HEK293 (cell line): ENCODE measurements around the gene RRP12.
A peak's percentile ranks its signal among the peaks of the same experiment; 100 is the strongest.

Experiments used
- BCL11A ChIP-seq: fragments of 450-650 bp; formaldehyde crosslinking; IDR thresholded peaks from 2 replicates; pipeline ENCODE4 v1.5.1; 2016; ENCODE audit warnings: low read depth, missing biosample characterization, missing genetic modification characterization
- BCL11B ChIP-seq: fragments of 450-650 bp; formaldehyde crosslinking; IDR thresholded peaks from 2 replicates; pipeline ENCODE4 v1.5.1; 2016; ENCODE audit warnings: low read depth, missing biosample characterization, missing genetic modification characterization
- PBX3 ChIP-seq: sonication (generic); formaldehyde crosslinking; IDR thresholded peaks from 2 replicates; pipeline ENCODE4 v1.8.1; 2022; ENCODE audit warnings: mild to moderate bottlenecking, moderate library complexity, missing genetic modification reagents
- PRDM6 ChIP-seq: fragments of 450-650 bp; formaldehyde crosslinking; IDR thresholded peaks from 2 replicates; pipeline ENCODE4 v1.5.1; 2017; ENCODE audit warnings: missing biosample characterization, missing genetic modification characterization
- RBAK ChIP-seq: fragments of 450-650 bp; formaldehyde crosslinking; IDR thresholded peaks from 2 replicates; pipeline ENCODE4 v1.5.1; 2016; ENCODE audit warnings: missing biosample characterization, missing genetic modification characterization
- REST ChIP-seq: fragments of 450-650 bp; formaldehyde crosslinking; IDR thresholded peaks from 2 replicates; pipeline ENCODE4 v1.5.1; 2016; ENCODE audit warnings: missing biosample characterization, missing genetic modification characterization
- SALL2 ChIP-seq: fragments of 450-650 bp; formaldehyde crosslinking; IDR thresholded peaks from 2 replicates; pipeline ENCODE4 v1.5.0; 2017; ENCODE audit warnings: missing biosample characterization, mild to moderate bottlenecking, missing genetic modification characterization, borderline replicate concordance
- ZBTB1 ChIP-seq: fragments of 450-650 bp; formaldehyde crosslinking; IDR thresholded peaks from 2 replicates; pipeline ENCODE4 v1.5.1; 2016; ENCODE audit warnings: missing biosample characterization, missing genetic modification characterization
- ZBTB6 ChIP-seq: fragments of 450-650 bp; formaldehyde crosslinking; IDR thresholded peaks from 2 replicates; pipeline ENCODE4 v1.5.1; 2017; ENCODE audit warnings: missing biosample characterization, missing genetic modification characterization
- ZIC2 ChIP-seq: fragments of 450-650 bp; formaldehyde crosslinking; IDR thresholded peaks from 2 replicates; pipeline ENCODE4 v1.5.1; 2016; ENCODE audit warnings: missing biosample characterization, missing genetic modification characterization
- ZNF138 ChIP-seq: fragments of 450-650 bp; formaldehyde crosslinking; IDR thresholded peaks from 2 replicates; pipeline ENCODE4 v1.5.1; 2016; ENCODE audit warnings: missing biosample characterization, missing genetic modification characterization, borderline replicate concordance
- ZNF174 ChIP-seq: fragments of 450-650 bp; formaldehyde crosslinking; IDR thresholded peaks from 2 replicates; pipeline ENCODE4 v1.5.0; 2017; ENCODE audit warnings: missing biosample characterization, mild to moderate bottlenecking, missing genetic modification characterization
- ZNF19 ChIP-seq: fragments of 450-650 bp; formaldehyde crosslinking; IDR thresholded peaks from 2 replicates; pipeline ENCODE4; 2016; ENCODE audit warnings: missing biosample characterization, missing genetic modification characterization, low read depth
- ZNF214 ChIP-seq: fragments of 450-650 bp; formaldehyde crosslinking; IDR thresholded peaks from 2 replicates; pipeline ENCODE4 v1.5.1; 2017; ENCODE audit warnings: missing biosample characterization, mild to moderate bottlenecking, missing genetic modification characterization, borderline replicate concordance
- ZNF221 ChIP-seq: fragments of 450-650 bp; formaldehyde crosslinking; IDR thresholded peaks from 2 replicates; pipeline ENCODE4 v1.5.1; 2017; ENCODE audit warnings: missing biosample characterization, missing genetic modification characterization, borderline replicate concordance
- ZNF223 ChIP-seq: fragments of 450-650 bp; formaldehyde crosslinking; IDR thresholded peaks from 2 replicates; pipeline ENCODE4 v1.5.1; 2016; ENCODE audit warnings: missing biosample characterization, missing genetic modification characterization
- ZNF239 ChIP-seq: fragments of 450-650 bp; formaldehyde crosslinking; IDR thresholded peaks from 2 replicates; pipeline ENCODE4 v1.5.1; 2016; ENCODE audit warnings: missing biosample characterization, missing genetic modification characterization
- ZNF248 ChIP-seq: fragments of 450-650 bp; formaldehyde crosslinking; IDR thresholded peaks from 2 replicates; pipeline ENCODE4 v1.5.1; 2017; ENCODE audit warnings: missing biosample characterization, missing genetic modification characterization
- ZNF26 ChIP-seq: fragments of 450-650 bp; formaldehyde crosslinking; IDR thresholded peaks from 2 replicates; pipeline ENCODE4 v1.5.1; 2016; ENCODE audit warnings: missing biosample characterization, missing genetic modification characterization
- ZNF302 ChIP-seq: fragments of 450-650 bp; formaldehyde crosslinking; IDR thresholded peaks from 2 replicates; pipeline ENCODE4 v1.5.1; 2016; ENCODE audit warnings: missing biosample characterization, missing genetic modification characterization, low read depth
- ZNF37A ChIP-seq: fragments of 450-650 bp; IDR thresholded peaks from 2 replicates; pipeline ENCODE4 v1.5.1; 2018; ENCODE audit warnings: missing biosample characterization, missing genetic modification characterization
- ZNF529 ChIP-seq: fragments of 450-650 bp; formaldehyde crosslinking; IDR thresholded peaks from 2 replicates; pipeline ENCODE4 v1.5.1; 2017; ENCODE audit warnings: missing genetic modification characterization, missing biosample characterization; ENCODE audit not compliant: insufficient replicate concordance
- ZNF530 ChIP-seq: fragments of 450-650 bp; formaldehyde crosslinking; IDR thresholded peaks from 2 replicates; pipeline ENCODE4 v1.5.1; 2016; ENCODE audit warnings: low read depth, missing biosample characterization, missing genetic modification characterization
- ZNF621 ChIP-seq: fragments of 450-650 bp; formaldehyde crosslinking; IDR thresholded peaks from 2 replicates; pipeline ENCODE4 v1.5.1; 2017; ENCODE audit warnings: missing biosample characterization, missing genetic modification characterization
- ZNF707 ChIP-seq: fragments of 450-650 bp; formaldehyde crosslinking; IDR thresholded peaks from 2 replicates; pipeline ENCODE4 v1.5.1; 2016; ENCODE audit warnings: missing biosample characterization, missing genetic modification characterization
- ZNF76 ChIP-seq: fragments of 450-650 bp; formaldehyde crosslinking; IDR thresholded peaks from 2 replicates; pipeline ENCODE4; 2016; ENCODE audit warnings: low read depth, missing biosample characterization, missing genetic modification characterization, borderline replicate concordance
- ZNF830 ChIP-seq: fragments of 450-650 bp; IDR thresholded peaks from 2 replicates; pipeline ENCODE4 v1.5.0; 2018; ENCODE audit warnings: missing biosample characterization, missing genetic modification characterization, low read depth, mild to moderate bottlenecking, moderate library complexity
- ZNF837 ChIP-seq: fragments of 450-650 bp; formaldehyde crosslinking; IDR thresholded peaks from 2 replicates; pipeline ENCODE4 v1.5.1; 2016; ENCODE audit warnings: missing biosample characterization, missing genetic modification characterization
- ZNF843 ChIP-seq: fragments of 450-650 bp; formaldehyde crosslinking; IDR thresholded peaks from 2 replicates; pipeline ENCODE4 v1.5.1; 2016; ENCODE audit warnings: missing biosample characterization, missing genetic modification characterization
- ZSCAN30 ChIP-seq: fragments of 450-650 bp; IDR thresholded peaks from 2 replicates; pipeline ENCODE4 v1.5.1; 2018; ENCODE audit warnings: missing biosample characterization, mild to moderate bottlenecking, missing genetic modification characterization, moderate library complexity

The RRP12 gene

GRCh38 chr10:97445722-97446639, 44.8 kb upstream of the RRP12 start, which contains the start of the genes EXOSC1 and ZDHHC16 (continued):
- TF ChIP-seq ZNF26 (tag by site-specific recombination) (no peak), ZBTB6 (tag by site-specific recombination) (0 out of 2 replicates have a peak, but pooled peaks have one; percentile 21), ZNF214 (tag by site-specific recombination) (no peak), ZNF707 (tag by site-specific recombination) (no peak), ZNF223 (tag by site-specific recombination) (no peak), ZNF837 (tag by site-specific recombination) (no peak), BCL11A (tag by site-specific recombination) (no peak), SALL2 (no peak), REST (tag by site-specific recombination) (peak; percentile 81), ZNF37A (no peak), ZNF843 (tag by site-specific recombination) (0 out of 2 replicates have a peak, but pooled peaks have one; percentile 41), ZNF621 (tag by site-specific recombination) (no peak), ZBTB1 (tag by site-specific recombination) (no peak), RBAK (tag by site-specific recombination) (no peak), ZSCAN30 (tag by site-specific recombination) (peak; percentile 73), PRDM6 (no peak), ZNF239 (no peak), ZNF138 (tag by site-specific recombination) (no peak), ZNF830 (tag by site-specific recombination) (no peak), BCL11B (no peak), ZNF248 (tag by site-specific recombination) (no peak), ZNF529 (no peak), ZNF76 (tag by site-specific recombination) (peak; percentile 87; the same call in 1 of the 2 replicates), ZNF302 (tag by site-specific recombination) (no peak), ZIC2 (tag by site-specific recombination) (peak; percentile 59), ZNF530 (tag by site-specific recombination) (no peak), ZNF174 (tag by site-specific recombination) (no peak), ZNF221 (tag by site-specific recombination) (no peak), PBX3 (0 out of 2 replicates have a peak, but pooled peaks have one; percentile 23), ZNF19 (tag by site-specific recombination) (no peak)
